ENCODE results near the gene FAM131B.
"Not testable (repeated sequence)": the region's sequence is repeated elsewhere in the genome, so short reads cannot be mapped to it uniquely, and the experiment has no call there.

Gene FAM131B

GRCh38 chr7:143395187-143396149 is 33.0 kb upstream of the FAM131B start:
- DNase-seq (ENCODE audit: low read depth in 2 of 2): no peak

DNA sequence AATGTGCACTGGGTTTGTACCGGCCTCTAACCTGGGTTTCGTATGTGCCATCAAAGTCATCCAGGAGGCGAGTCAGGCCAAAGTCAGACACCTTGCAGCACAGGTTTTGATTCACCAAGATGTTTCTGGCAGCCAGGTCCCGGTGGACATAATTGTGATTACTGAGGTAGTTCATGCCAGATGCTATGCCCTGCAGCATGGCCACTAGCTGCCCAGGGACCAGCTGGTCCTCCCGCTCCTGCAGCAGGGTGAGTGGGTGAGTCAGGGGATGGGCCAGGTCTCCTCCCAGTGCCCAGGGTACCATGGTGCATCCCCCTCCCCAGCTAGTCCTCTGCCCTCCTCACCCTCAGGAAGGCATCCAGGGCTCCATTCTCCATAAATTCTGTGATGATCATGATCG is 32.3 kb upstream of the FAM131B start:
- no peak for DNase-seq (ENCODE audit: low read depth in 2 of 2)

DNA sequence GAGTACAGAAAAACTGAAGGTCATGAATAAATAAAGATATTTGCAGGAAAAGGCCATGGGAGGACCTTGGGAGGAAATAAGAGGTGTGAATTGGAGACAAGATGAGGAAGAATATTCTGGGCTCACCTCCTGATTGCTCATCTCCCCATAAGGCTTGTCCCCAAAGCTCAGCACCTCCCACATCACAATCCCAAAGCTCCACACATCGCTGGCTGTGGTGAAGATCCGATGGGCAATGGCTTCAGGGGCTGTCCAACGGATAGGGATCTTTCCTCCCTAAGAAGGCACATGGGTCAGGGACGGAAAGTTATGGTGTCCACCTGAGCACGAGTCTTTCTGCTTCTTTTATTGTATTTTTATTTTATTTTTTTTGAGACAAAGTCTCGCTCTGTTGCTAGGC is 31.6 kb upstream of the FAM131B start:
- DNase-seq (ENCODE audit: low read depth in 2 of 2): no peak

DNA sequence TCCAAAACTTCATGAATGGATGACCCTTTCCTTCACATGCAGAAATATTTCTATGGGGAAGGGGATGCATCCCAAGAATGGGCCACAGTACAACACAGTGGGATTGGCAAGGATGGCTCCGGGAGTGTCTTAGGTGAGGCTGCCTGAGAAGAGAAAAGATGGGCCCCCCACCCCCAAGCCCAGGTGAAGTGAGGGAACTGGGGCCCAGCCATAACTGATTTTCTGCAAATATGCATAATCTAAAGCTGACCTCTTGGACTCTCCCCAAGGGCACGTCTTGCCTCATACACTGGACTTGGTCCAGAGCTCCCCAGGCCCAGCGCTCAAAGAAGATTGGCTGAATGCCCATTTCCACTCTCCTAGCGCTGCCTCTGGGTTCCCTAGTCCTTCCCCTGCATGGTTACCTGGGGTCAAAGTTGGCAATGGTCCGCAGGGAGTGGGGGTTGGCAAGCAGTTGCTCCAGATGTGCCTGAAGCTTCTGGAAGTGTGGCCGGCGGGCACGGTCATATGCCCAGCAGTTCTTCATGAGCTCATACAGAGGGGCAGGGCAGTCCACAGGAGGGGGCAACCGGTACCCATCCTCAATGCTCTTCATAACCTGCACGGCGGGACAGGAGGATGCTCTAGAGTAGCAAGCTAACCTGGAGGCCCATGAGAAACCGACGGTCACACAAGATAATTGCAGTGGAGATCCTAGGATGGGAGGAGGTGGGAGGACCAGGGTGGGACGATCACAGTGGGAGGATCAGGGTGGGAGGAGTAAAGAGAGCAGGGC is 30.9 kb upstream of the FAM131B start:
- DNase-seq (ENCODE audit: low read depth in 2 of 2): no peak

DNA sequence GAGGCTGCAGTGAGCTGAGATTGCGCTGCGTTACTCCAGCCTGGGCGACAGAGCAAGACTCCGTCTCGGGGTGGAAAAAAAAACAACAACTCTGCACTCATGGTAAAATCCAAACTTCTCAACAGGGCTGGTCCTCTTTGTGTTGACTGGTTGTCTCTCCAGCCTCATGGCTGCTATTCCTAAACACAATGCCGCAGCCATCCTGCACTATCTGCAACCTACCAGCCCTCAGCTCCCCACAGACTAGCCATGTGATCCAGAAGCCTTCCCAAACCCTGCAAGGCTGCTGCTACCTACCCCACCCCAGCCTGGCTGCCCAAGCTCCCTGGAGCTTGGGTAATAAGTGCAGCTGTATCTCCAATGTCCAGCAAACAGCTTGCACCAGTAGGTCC is 30.4 kb upstream of the FAM131B start:
- DNase-seq (ENCODE audit: low read depth in 2 of 2): no peak

DNA sequence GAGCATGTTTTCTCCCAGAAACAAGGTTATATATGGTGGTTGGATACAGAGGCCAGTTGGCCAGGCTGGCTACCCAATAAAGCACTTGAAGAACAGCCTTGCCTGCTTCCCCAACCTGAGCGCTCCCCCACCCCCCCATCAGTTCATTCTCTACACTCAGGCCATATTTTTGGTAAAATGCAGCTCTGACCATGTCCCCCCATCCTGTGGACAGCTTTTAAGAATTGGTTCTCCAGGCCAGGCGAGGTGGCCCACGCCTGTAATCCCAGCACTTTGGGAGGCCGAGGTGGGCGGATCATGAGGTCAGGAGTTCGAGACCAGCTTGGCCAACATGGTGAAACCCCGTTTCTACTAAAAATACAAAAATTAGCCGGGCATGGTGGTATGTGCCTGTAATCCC is 29.9 kb upstream of the FAM131B start:
- DNase-seq (ENCODE audit: low read depth in 2 of 2): not testable (repeated sequence)

DNA sequence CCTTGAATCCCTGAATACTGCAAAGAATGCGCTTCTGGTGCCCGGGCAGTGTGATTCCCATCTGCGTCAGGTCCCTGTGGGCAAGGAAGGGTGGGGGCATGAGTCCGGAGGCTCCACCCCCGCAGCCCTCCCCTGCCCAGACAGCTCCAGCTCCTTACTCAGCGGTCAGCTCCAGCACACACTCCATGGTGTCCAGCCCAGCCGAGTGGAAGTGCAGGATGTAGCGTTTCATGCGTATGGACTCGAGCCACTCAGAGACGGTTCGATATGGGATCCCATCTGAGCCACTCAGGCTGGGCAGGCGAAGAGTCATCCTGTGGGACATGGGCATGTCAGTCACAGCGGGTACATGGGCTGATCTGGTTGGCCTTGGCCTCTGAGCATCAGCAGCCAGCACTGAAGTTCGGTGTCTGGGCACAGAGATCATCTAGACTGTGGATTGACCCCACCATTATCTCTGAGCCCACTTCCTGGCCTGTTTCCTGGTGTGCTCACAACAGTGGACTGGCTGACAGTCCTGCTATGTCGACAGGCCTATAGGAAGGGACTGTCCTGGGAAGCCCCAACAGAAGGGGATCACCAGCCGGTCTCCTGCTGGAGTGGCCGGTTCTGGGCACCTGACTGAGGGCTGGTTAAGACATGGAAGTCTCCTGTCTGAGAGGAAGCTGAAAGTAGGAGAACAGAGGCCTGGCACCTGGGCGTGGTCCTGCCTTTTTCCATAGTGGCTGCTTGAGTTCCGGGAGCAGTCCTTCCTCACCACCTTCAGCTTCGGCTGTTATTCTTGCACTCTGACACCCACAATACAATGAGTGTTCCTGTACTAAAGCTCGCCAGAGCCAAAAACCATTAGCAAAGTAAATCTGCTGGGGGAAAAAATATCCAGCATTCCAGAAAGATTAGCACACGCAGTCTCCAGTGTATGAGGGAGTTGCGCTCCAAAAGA is 29.2 kb upstream of the FAM131B start:
- no peak for DNase-seq (ENCODE audit: low read depth in 2 of 2)

GRCh38 chr7:143390773-143391317 is 28.3 kb upstream of the FAM131B start:
- DNase-seq (ENCODE audit: low read depth in 2 of 2): no peak

DNA sequence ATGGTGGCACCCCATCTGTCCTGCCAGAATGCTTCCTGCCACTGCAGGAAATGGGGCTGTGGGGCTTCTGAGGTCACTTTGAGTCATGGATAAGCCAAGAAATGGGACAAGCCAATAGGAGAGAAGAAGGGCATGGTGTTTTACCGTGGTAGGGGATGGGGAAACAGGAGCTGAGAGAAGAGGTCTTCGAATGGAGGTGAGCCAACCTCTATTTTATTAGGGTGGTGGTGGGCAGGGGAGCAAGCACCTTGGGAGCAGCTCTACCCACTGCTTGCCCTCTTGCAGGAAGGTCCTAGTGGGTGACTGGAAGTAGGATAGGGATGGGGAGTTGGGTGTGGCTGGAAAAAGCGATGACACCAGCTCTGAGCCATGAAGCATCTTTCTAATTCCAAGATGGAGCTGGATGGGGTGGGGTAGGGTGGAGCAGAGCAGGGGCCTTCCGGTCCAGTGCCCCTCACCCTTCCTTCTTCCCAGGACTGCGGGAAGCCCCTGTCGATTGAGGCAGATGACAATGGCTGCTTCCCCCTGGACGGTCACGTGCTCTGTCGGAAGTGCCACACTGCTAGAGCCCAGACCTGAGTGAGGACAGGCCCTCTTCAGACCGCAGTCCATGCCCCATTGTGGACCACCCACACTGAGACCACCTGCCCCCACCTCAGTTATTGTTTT is 27.7 kb upstream of the FAM131B start:
- DNase-seq (ENCODE audit: low read depth in 2 of 2): no peak

DNA sequence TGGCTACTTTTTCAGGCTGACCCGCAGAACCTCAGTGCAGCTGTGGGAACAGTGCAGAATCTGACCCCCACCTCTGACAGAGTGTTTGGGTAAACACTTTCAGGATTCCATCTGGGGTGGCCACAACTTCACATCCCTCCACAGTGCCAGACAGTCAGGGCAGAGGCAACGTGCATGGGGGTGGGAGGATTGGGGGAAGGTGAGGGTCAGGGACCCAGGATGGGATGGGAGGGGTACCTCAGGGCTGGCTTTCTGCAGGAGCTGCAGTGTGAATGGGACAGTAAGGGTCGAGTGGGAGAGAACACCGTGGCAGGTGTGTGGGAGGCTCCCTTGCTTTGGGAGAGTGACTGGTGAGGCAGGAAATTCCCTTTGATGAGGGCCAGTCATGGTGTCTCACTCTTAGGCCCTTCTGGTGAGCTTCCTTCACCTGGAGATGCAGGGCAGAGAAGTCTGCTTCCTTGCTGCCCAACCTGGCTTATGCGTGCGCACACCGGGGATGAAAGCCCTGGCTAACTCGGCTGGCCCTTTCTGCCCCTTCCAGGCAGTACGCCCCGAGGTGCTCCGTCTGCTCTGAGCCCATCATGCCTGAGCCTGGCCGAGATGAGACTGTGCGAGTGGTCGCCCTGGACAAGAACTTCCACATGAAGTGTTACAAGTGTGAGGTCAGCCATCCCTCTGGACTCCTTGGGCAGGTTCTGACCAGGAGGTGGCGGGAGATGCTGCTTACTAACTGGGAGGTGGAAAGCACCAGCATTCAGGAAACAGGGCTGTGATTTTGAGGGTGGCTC is 27.0 kb upstream of the FAM131B start:
- DNase-seq (ENCODE audit: low read depth in 2 of 2): no peak

DNA sequence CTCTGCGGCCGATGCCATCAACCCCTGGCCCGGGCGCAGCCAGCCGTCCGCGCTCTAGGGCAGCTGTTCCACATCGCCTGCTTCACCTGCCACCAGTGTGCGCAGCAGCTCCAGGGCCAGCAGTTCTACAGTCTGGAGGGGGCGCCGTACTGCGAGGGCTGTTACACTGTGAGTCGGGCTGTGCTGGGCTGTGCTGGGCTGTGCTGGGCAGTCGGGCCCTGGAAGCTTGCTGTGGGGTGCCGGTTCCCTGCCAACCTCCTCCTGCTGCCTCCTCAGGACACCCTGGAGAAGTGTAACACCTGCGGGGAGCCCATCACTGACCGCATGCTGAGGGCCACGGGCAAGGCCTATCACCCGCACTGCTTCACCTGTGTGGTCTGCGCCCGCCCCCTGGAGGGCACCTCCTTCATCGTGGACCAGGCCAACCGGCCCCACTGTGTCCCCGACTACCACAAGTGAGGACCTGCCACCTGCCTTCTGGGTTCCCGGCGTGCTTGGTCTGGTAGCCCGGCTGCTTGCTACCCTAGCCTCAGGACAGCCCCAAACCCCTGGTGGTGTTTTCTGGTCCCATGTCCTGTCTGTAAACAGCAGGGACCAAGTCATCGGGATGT is 26.1 kb upstream of the FAM131B start:
- DNase-seq (ENCODE audit: low read depth in 2 of 2): no peak

GRCh38 chr7:143388051-143388450 is 25.5 kb upstream of the FAM131B start:
- DNase-seq (ENCODE audit: low read depth in 2 of 2): no peak

GRCh38 chr7:143387156-143387975 is 24.9 kb upstream of the FAM131B start:
- no peak for DNase-seq (ENCODE audit: low read depth in 2 of 2)

GRCh38 chr7:143385891-143386781 is 23.6 kb upstream of the FAM131B start:
- DNase-seq (ENCODE audit: low read depth in 2 of 2): no peak

GRCh38 chr7:143384661-143385631 is 22.4 kb upstream of the FAM131B start:
- no peak for DNase-seq (ENCODE audit: low read depth in 2 of 2)

DNA sequence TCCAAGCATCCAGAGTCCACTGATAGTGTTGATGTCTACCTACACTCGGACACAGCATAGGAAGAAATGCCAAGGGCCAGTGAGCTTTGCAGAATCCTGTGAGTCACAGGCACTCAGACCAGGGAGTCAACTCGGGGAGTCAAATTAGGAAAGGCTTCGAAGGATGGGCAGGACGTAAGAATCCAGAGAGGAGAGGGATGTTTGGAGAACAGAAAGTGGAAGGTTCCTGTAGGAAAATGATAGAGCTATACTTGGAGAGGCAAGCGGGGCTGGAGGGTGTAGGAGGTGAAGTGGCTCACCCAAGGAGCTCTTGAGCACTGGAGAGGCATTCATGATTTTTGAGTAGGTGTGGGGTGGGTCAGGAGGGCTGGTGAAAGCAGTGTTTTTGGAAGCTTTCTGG is 21.6 kb upstream of the FAM131B start:
- DNase-seq (ENCODE audit: low read depth in 2 of 2): no peak

DNA sequence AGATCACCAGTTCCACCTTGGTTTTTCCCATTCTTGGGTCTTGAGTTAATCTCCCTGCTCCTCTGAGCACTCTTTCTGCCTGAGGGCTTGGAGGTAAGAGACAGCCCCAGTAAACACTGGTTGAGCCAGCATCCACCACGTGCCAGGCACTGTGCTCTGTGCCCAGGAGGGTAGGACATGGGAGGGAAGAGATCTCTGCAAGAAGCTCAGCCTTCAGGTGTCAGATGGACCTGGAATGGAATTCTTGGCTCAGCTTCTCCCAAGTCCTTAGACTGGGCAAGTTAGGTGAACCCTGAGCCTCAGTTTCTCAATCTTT is 21.1 kb upstream of the FAM131B start:
- DNase-seq (ENCODE audit: low read depth in 2 of 2): no peak
